Ishikawa (cell line): ENCODE results near the gene BCORL1.

ENCODE experiments used
- CREB1 ChIP-seq: IDR thresholded peaks from 2 replicates; pipeline ENCODE4 v1.6.1; 2012; ENCODE audit warnings: low read depth
- EP300 ChIP-seq: IDR thresholded peaks from 2 replicates; pipeline ENCODE4 v1.6.1; 2012; ENCODE audit warnings: borderline replicate concordance
- NFIC ChIP-seq: IDR thresholded peaks from 2 replicates; pipeline ENCODE4 v1.6.1; 2012
- REST ChIP-seq: IDR thresholded peaks from 2 replicates; pipeline ENCODE4 v1.6.1; 2012; ENCODE audit warnings: low read depth, mild to moderate bottlenecking
- TCF12 ChIP-seq: IDR thresholded peaks from 2 replicates; pipeline ENCODE4 v1.6.1; 2012; ENCODE audit warnings: low read depth

GRCh38 chrX:129980001-129980401 is 2.4 kb upstream of the BCORL1 start:
- TF ChIP-seq NFIC, result no peak
- TF ChIP-seq CREB1, result no peak
- no peak for TF ChIP-seq REST
- TF ChIP-seq TCF12, result no peak
- TF ChIP-seq EP300, result no peak
